CD1c-positive myeloid dendritic cell (primary cell): ENCODE data around the gene RRN3.
A peak's percentile ranks its signal among the peaks of the same experiment; 100 is the strongest.
"Not testable (repeated sequence)": the region's sequence is repeated elsewhere in the genome, so short reads cannot be mapped to it uniquely, and the experiment has no call there.

ENCODE experiments used
- DNase-seq: peaks from one replicate; pipeline ENCODE4 v3.0.0-alpha.2; 2016; ENCODE audit errors: extremely low spot score

RRN3 gene

GRCh38 chr16:15052747-15053476, 41.2 kb downstream of the RRN3 start:
- DNase-seq = peak; percentile 78

DNA sequence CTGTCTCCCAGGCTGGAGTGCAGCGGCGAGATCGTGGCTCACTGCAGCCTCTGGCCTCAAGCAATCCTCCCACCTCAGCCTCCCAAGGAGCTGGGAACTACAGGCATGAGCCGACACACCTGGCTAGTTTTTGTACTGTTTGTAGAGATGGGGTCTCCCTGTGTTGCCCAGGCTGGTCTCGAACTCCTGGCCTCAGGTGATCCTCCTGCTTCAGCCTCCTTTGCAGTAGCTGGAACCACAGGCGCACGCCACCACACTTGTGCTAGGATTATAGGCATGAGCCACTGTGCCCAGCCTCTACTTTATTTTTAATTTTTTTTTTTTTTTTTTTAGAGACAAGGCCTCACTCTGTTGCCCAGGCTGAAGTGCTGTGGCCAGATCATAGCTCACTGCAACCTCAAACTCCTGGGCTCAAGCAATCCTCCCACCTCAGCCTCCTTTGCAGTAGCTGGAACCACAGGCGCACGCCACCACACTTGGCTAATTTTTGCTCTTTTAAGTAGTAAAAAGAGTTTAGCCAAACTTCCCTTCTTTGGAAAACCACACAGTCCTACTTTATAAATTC, 42.6 kb downstream of the RRN3 start:
- DNase-seq = peak; percentile 27

GRCh38 chr16:15050440-15050839, 43.6 kb downstream of the RRN3 start:
- DNase-seq = not testable (repeated sequence)

DNA sequence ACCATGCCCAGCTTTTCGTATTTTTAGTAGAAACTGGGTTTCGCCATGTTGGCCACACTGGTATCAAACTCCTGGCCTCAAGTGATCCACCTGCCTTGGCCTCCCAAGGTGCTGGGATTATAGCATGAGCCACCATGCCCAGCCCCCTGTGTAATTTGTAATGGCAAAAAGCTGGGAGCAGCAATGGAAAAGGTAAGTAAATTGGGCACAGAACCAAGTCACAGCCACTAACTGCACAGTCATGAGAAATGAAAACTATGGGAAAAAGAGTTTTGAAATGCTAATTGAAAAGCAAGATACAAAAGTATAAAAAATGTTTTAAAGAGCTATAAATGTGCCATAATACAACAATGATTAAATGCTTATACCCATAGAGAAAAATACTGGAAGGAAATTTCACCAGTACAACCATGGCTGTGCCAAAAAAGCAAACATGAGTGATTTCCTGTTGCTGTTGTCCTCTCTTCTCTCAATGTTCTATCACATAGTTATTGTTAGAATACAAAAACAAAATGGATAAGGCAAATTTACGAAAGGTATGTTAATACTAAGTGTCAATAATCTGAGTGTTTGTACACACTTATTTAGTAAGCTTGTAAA, 44.4 kb downstream of the RRN3 start:
- no peak for DNase-seq

DNA sequence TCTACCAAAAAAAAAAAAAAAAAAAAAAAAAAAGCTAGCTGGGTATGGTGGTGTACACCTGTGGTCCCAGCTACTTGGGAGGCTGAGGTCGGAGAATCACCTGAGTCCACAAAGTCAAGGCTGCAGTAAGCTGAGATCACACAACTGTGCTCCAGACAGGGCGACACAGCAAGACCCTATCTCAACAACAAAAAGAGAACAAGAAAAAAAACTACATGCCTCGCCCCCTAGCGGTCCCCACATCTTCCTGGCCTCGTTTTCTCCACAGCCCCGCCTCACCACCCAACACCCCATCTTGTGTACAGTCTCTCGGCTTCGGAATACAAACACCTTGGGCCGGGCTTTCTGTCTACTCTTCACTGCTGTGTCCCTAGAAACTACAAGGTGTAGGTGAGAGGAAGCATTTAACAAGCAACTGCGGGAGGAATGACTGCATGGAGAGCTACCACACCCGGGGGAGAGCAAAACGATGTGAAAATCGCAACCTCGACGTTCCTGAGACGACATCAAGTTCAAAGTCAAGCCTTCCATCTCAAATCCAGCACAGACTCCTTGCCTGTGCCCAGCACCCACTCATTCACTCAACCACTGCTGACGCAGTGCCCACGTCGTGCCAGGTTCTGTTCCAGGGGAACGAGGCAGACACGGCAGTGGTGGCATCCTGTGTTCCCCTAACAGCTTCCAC, 47.2 kb downstream of the RRN3 start:
- DNase-seq = no peak

- not testable (repeated sequence) for DNase-seq
Observed at GRCh38 chr16:15045270-15045669, 48.8 kb downstream of the RRN3 start.

DNA sequence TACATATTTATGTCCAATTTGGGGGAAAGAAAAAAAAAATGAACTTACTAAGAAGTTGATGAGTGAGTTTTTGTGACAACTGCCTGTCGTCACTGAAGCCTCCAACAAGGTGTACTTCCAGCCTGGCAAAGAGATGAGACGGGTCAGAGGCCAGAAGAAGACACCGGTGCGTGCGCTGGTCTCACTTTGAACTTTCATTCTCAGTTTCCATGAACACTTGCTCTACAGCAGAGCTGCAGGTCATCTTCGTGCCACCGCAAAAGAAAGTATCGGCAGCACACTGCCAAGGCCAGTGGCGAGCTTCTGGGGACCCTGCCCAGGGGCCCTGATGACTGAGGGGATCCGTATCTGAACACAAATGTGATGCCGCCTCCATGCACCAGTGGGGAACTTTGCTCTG, 49.8 kb downstream of the RRN3 start:
- no peak for DNase-seq

- no peak for DNase-seq
Observed at GRCh38 chr16:15043344-15043743, 50.7 kb downstream of the RRN3 start.

GRCh38 chr16:15041271-15042004, 52.6 kb downstream of the RRN3 start:
- peak; percentile 87 for DNase-seq

GRCh38 chr16:15038689-15039088, 55.4 kb downstream of the RRN3 start:
- no peak for DNase-seq

GRCh38 chr16:15037745-15038144, 56.3 kb downstream of the RRN3 start:
- DNase-seq = no peak

DNA sequence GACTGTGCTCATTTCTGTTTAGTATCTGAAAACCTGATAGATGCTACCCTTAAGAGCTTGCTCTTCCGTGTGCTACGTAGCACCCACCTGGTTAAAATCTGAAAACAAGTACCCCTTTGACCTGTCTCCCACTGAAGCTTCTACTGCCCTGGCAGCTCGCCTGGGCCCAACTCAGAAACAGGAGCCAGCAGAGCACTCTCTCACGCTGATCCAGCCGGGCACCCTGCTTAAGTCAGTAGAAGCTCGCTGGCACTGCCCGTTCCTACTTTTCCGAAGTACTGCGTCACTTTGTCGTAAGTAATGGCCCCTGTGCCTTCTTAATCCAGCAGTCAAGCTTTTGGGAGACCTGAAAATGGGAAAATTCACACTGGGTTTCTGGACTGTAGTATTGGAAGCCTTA, 57.1 kb downstream of the RRN3 start:
- DNase-seq = no peak

DNA sequence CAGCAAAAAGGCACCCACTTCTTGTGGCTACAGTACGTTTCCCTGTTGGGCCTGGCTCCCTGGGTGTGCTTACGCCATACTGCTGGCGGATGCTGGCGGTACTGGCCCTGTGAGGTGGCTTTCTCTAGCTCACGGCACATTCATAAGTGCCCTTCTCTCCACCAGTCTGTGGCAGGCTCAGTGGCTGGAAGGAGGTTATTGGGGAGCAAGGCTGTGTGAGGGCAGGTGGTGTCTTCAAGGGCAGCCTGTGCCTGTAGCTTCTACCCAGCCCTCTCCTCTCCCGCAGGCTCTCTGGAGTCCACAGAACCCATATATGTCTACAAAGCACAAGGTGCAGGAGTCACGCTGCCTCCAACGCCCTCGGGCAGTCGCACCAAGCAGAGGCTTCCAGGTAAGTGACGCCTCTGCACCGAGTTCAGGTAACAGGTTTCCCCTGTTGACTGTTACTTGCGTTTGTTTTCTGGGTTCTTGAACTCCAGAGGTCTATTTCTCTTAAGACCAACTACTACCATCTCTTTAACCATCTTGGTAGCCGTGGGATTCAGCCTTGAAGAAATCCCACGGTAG, 58.8 kb downstream of the RRN3 start:
- no peak for DNase-seq

- DNase-seq = peak; percentile 11
Observed at GRCh38 chr16:15034266-15035162, 59.6 kb downstream of the RRN3 start.

DNA sequence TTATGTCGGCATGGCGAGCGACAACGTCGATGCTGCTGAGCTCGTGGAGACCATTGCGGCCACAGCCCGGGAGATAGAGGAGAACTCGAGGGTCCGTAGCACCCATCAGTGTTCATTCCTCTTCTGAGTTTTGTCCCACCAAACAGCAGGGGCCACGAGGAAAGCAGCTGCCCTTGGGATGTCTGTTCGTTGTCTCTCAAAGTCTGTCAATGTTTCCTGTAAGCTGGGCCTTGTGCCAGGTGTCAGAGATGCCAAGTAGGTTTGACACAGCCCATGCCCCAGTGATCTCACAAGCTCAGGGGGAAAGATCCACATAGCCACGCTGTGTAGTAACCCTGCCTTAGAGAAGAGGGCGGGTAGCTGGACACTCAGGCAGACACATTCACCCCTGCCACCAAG, 60.8 kb downstream of the RRN3 start:
- no peak for DNase-seq

GRCh38 chr16:15032547-15033308, 61.3 kb downstream of the RRN3 start:
- no peak for DNase-seq

DNA sequence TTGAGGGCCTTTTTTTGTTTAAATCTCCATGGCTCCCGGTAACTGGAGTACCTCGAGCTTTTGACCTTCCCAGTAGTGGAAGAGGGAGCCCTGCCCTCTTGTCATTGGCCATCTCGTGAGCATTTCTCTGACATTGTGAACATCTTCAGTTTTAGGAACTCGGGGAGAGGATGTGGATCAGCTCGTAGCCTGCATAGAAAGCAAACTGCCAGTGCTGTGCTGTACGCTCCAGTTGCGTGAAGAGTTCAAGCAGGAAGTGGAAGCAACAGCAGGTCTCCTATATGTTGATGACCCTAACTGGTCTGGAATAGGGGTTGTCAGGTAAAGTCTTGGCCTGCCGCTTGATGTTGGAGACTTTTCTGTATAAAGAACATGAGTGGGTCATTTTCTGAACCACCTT, 62.5 kb downstream of the RRN3 start:
- no peak for DNase-seq

GRCh38 chr16:15031179-15031578, 62.9 kb downstream of the RRN3 start:
- no peak for DNase-seq

GRCh38 chr16:15029749-15030148, 64.3 kb downstream of the RRN3 start:
- DNase-seq = not testable (repeated sequence)
